Measurements from ENCODE around the gene KRTAP10-12. TPM values are rescaled to one million over a fixed set of nuclear protein-coding genes. Genes with fewer than 3 reads are reported as not detected.

The KRTAP10-12 gene
- total RNA-seq, 4 donors from 2014 or later: 1.3 to 2.9 TPM; not detected in 2

DNA sequence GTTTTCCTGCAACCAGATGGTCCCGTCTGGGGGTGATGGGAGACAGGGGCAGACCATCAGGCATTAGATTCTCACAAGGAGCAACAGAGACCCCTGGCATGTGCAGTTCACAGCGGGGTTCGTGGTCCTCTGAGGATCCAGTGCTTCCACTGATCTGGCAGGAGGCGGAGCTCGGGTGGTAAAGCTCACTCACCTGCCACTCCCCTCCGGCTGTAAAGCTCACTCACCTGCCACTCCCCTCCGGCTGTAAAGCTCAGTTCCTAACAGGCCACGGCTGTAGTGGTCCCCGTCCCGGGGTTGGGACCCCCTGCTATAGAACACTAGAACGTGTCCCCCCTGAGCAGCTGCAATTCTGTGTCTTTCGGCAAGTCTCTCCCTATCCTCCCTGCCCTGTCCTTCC is 4.6 kb downstream of the KRTAP10-12 start:
- no peaks in the 10 kb centered on the region for H3K9me3 ChIP-seq
- no peaks in the 10 kb centered on the region for H3K4me1 ChIP-seq
- peaks cover 91% of the 10 kb centered on the region for H3K27me3 ChIP-seq
- H3K4me3 ChIP-seq: no peak overlapping the region
- no peak for TF ChIP-seq EP300 (IDR thresholded peaks at IDR 0.05)
- no peak for TF ChIP-seq POLR2AphosphoS5 (IDR thresholded peaks at IDR 0.05)
- no peak for TF ChIP-seq POLR2A (IDR thresholded peaks at IDR 0.05)
- no peak for TF ChIP-seq CTCF (IDR thresholded peaks at IDR 0.05)
- WGBS: 40% methylated on average over 12 of the region's 12 CpGs
- no peak overlapping the region for H3K27ac ChIP-seq
- H3K36me3 ChIP-seq: no peaks in the 10 kb centered on the region
- peak in 1 of 2 donors; percentile 69 for DNase-seq (ENCODE audit: low spot score in 2 of 2)

- no peaks in the 10 kb centered on the region for H3K9me3 ChIP-seq
- no peaks in the 10 kb centered on the region for H3K4me1 ChIP-seq
- no peak overlapping the region for H3K27ac ChIP-seq
- H3K27me3 ChIP-seq: peaks cover 92% of the 10 kb centered on the region
- no peaks in the 10 kb centered on the region for H3K36me3 ChIP-seq
- WGBS: 88% methylated on average over 11 of the region's 22 CpGs
- H3K4me3 ChIP-seq: no peak overlapping the region
- peak in 1 of 2 donors; percentile 65 for DNase-seq (ENCODE audit: low spot score in 2 of 2)
- TF ChIP-seq EP300 (IDR thresholded peaks at IDR 0.05) (no peak), POLR2AphosphoS5 (IDR thresholded peaks at IDR 0.05) (no peak), CTCF (IDR thresholded peaks at IDR 0.05) (no peak), POLR2A (IDR thresholded peaks at IDR 0.05) (no peak)
These were observed 5.4 kb downstream of the KRTAP10-12 start for GRCh38 chr21:44702111-44702972.

- peak in 1 of 2 donors; percentile 65 for DNase-seq (ENCODE audit: low spot score in 2 of 2)
- 60% methylated on average over 11 of the region's 16 CpGs for WGBS
- H3K9me3 ChIP-seq: no peaks in the 10 kb centered on the region
These were observed 6.2 kb downstream of the KRTAP10-12 start for GRCh38 chr21:44702973-44703730.

DNA sequence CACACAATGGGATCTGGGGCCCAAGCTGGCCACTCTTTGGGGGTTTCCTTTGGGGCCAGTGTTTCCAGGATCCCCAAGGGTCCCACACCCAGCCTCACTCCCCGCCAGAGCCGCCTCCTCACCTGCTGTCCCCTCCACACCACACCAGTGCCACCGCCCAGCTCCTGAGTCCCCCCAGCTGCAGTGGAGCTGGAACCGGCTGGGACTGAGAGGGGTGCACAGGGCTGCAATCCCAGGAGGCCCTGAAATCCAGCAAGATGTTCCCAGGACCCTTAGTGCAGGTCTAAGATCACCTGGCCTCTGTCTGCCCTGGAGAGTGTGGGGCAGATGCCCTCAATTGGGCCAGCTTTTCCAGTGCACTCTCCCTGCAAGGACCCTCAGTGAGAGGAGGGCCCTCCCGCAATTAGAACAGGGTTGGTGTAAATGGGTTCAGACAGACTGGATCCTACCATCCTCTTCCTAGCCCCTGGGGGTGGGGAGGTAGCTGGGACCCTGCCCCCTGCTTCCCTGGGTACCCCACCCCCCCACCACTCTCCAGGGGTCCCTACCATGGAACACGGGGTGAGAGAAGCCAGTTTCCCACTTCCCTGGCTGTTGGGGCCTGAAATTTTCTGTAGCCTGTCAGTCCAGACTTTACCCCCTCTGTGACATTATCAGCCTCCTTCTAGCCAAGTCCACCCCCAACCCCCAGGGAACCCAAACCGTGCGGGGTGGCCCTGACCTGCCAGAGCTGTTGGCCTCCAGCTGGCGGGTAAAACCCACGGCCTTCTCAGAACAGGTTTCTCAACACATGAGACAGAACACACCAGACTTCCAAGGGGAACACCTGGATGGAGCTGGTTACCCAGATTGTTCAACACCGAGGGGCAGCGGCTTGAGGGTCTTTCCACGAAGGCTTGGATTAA is 7.0 kb downstream of the KRTAP10-12 start:
- no peaks in the 10 kb centered on the region for H3K9me3 ChIP-seq
- H3K27me3 ChIP-seq: peaks cover 92% of the 10 kb centered on the region

More at GRCh38 chr21:44702973-44703730, 6.2 kb downstream of the KRTAP10-12 start:
- Histone ChIP-seq H3K4me3 (no peak overlapping the region), H3K27me3 (peaks cover 92% of the 10 kb centered on the region), H3K36me3 (no peaks in the 10 kb centered on the region), H3K27ac (no peak overlapping the region), H3K4me1 (no peaks in the 10 kb centered on the region)
- no peak for TF ChIP-seq POLR2AphosphoS5 (IDR thresholded peaks at IDR 0.05)
- no peak for TF ChIP-seq EP300 (IDR thresholded peaks at IDR 0.05)
- TF ChIP-seq POLR2A (IDR thresholded peaks at IDR 0.05): no peak
- no peak for TF ChIP-seq CTCF (IDR thresholded peaks at IDR 0.05)

More for the DNA sequence above, 7.0 kb downstream of the KRTAP10-12 start:
- WGBS: 66% methylated on average over 9 of the region's 13 CpGs
- no peak for TF ChIP-seq POLR2A (IDR thresholded peaks at IDR 0.05)
- TF ChIP-seq EP300 (IDR thresholded peaks at IDR 0.05): no peak
- TF ChIP-seq POLR2AphosphoS5 (IDR thresholded peaks at IDR 0.05): no peak
- TF ChIP-seq CTCF (IDR thresholded peaks at IDR 0.05): no peak
- Histone ChIP-seq H3K4me3 (no peak overlapping the region), H3K27ac (no peak overlapping the region), H3K36me3 (no peaks in the 10 kb centered on the region), H3K4me1 (peaks cover 6% of the 10 kb centered on the region)
- DNase-seq (ENCODE audit: low spot score in 2 of 2): no peak
